DND-41 (cell line): ENCODE measurements around the gene JUP.
"Not testable (repeated sequence)": the region's sequence is repeated elsewhere in the genome, so short reads cannot be mapped to it uniquely, and the experiment has no call there.

Source experiments
- ATAC-seq: fragments of 200-7000 bp; cut with Tn5 transposase; 3 replicates; pipeline ENCODE4 v1.9.1; 2021; ENCODE audit warnings: low read depth; ENCODE audit not compliant: insufficient read depth
- DNase-seq: peaks from one replicate; pipeline ENCODE4 v3.0.0-alpha.2; 2020
- H2AFZ ChIP-seq: 2 replicates; pipeline ENCODE4 v1.6.0; 2012; ENCODE audit warnings: low read depth, low read length
- H3K27ac ChIP-seq: 2 replicates; pipeline ENCODE4 v1.5.1; 2012; ENCODE audit warnings: low read length, inconsistent platforms
- H3K27me3 ChIP-seq: fragments of 200-600 bp; sonication (generic); 2 replicates; pipeline ENCODE4 v1.6.0; 2012; ENCODE audit warnings: low read length, mild to moderate bottlenecking, inconsistent platforms; ENCODE audit not compliant: insufficient read depth, poor library complexity
- H3K36me3 ChIP-seq: 2 replicates; pipeline ENCODE4 v1.5.1; 2012; ENCODE audit warnings: low read length, inconsistent platforms; ENCODE audit not compliant: insufficient read depth
- H3K4me1 ChIP-seq: 2 replicates; pipeline ENCODE4 v1.5.1; 2012; ENCODE audit warnings: mild to moderate bottlenecking, low read length; ENCODE audit not compliant: insufficient read depth
- H3K4me2 ChIP-seq: 2 replicates; pipeline ENCODE4 v1.6.0; 2012; ENCODE audit warnings: mild to moderate bottlenecking, moderate library complexity, low read length, inconsistent platforms; ENCODE audit not compliant: insufficient read depth
- H3K4me3 ChIP-seq, 2 experiments: fragments of 200-600 bp in 1 of 2; shearing (Covaris generic) in 1 of 2; 2 replicates each; pipeline ENCODE4 v1.5.1; 2012 to 2016; ENCODE audit warnings: inconsistent platforms in 2 of 2, low read length in 2 of 2, mild to moderate bottlenecking in 2 of 2, low read depth in 1 of 2, moderate library complexity in 1 of 2
- H3K79me2 ChIP-seq: 2 replicates; pipeline ENCODE4 v1.6.0; 2012; ENCODE audit warnings: low read length, inconsistent platforms; ENCODE audit not compliant: insufficient read depth
- H3K9ac ChIP-seq: 2 replicates; pipeline ENCODE4 v1.6.0; 2012; ENCODE audit warnings: low read depth, mild to moderate bottlenecking, inconsistent platforms, low read length, moderate library complexity
- H3K9me3 ChIP-seq: 2 replicates; pipeline ENCODE4 v1.5.1; 2012; ENCODE audit warnings: low read length, moderate library complexity, mild to moderate bottlenecking, inconsistent platforms; ENCODE audit not compliant: insufficient read depth, severe bottlenecking
- H4K20me1 ChIP-seq: 2 replicates; pipeline ENCODE4 v1.6.0; 2012; ENCODE audit warnings: low read length; ENCODE audit not compliant: insufficient read depth
- CTCF ChIP-seq: IDR thresholded peaks from 2 replicates; pipeline ENCODE4 v1.5.1; 2012; ENCODE audit warnings: borderline replicate concordance, low read length, moderate library complexity, mild to moderate bottlenecking; ENCODE audit not compliant: poor library complexity, severe bottlenecking; ENCODE audit errors: extremely low read depth
- EZH2 ChIP-seq: IDR thresholded peaks from 3 replicates; pipeline ENCODE4 v1.6.1; 2012; ENCODE audit warnings: borderline replicate concordance, low read depth, mild to moderate bottlenecking, moderate library complexity, low read length, inconsistent platforms; ENCODE audit not compliant: severe bottlenecking

Gene JUP

GRCh38 chr17:41777574-41778188 lies 8.8 kb downstream of the JUP start:
- ATAC-seq (no peak), DNase-seq (no peak)
- no peaks in the 10 kb centered on the region for H3K27me3 ChIP-seq
- H4K20me1 ChIP-seq, result no peaks in the 10 kb centered on the region
- no peaks in the 10 kb centered on the region for H3K4me1 ChIP-seq
- H3K27ac ChIP-seq, result no peak overlapping the region
- no peaks in the 10 kb centered on the region for H3K9me3 ChIP-seq
- no peak overlapping the region for H3K4me3 ChIP-seq
- H3K36me3 ChIP-seq, result no peaks in the 10 kb centered on the region
- TF ChIP-seq CTCF (no peak), EZH2 (no peak)
- H3K4me2 ChIP-seq, result no peak overlapping the region
- no peak overlapping the region for H3K9ac ChIP-seq
- no peak overlapping the region for H2AFZ ChIP-seq
- H3K79me2 ChIP-seq, result no peaks in the 10 kb centered on the region

- Histone ChIP-seq H3K4me3 (no peak overlapping the region), H4K20me1 (no peaks in the 10 kb centered on the region), H3K4me2 (no peak overlapping the region), H3K27me3 (no peaks in the 10 kb centered on the region), H2AFZ (no peak overlapping the region), H3K4me1 (no peaks in the 10 kb centered on the region), H3K9me3 (no peaks in the 10 kb centered on the region), H3K27ac (no peak overlapping the region), H3K79me2 (no peaks in the 10 kb centered on the region), H3K9ac (no peak overlapping the region), H3K36me3 (no peaks in the 10 kb centered on the region)
- DNase-seq, result no peak
- ATAC-seq, result no peak
- TF ChIP-seq CTCF (no peak), EZH2 (no peak)
Observed at GRCh38 chr17:41777157-41777573, 9.3 kb downstream of the JUP start.

- not testable (repeated sequence) for H3K79me2 ChIP-seq, H3K9ac ChIP-seq, H3K4me2 ChIP-seq
Observed at GRCh38 chr17:41776262-41776900, 10.1 kb downstream of the JUP start.

GRCh38 chr17:41775394-41776226 lies 10.9 kb downstream of the JUP start:
- no peak overlapping the region for H3K4me2 ChIP-seq
- H3K27ac ChIP-seq, result no peak overlapping the region
- no peak for TF ChIP-seq CTCF
- no peak for TF ChIP-seq EZH2
- no peaks in the 10 kb centered on the region for H3K36me3 ChIP-seq
- no peak for DNase-seq
- no peak for ATAC-seq
- H3K79me2 ChIP-seq, result no peaks in the 10 kb centered on the region
- no peaks in the 10 kb centered on the region for H3K4me1 ChIP-seq
- no peak overlapping the region for H3K4me3 ChIP-seq
- no peak overlapping the region for H2AFZ ChIP-seq
- H3K27me3 ChIP-seq, result no peaks in the 10 kb centered on the region
- H4K20me1 ChIP-seq, result no peaks in the 10 kb centered on the region
- H3K9me3 ChIP-seq, result no peaks in the 10 kb centered on the region
- no peak overlapping the region for H3K9ac ChIP-seq

More at GRCh38 chr17:41776262-41776900, 10.1 kb downstream of the JUP start:
- H3K27ac ChIP-seq, H3K9me3 ChIP-seq, H3K36me3 ChIP-seq, H3K27me3 ChIP-seq, ATAC-seq, DNase-seq, H3K4me3 ChIP-seq, H2AFZ ChIP-seq, H4K20me1 ChIP-seq, H3K4me1 ChIP-seq: not testable (repeated sequence)
